ENCODE measurements around the gene GJB4.
"Not testable (repeated sequence)": the region's sequence is repeated elsewhere in the genome, so short reads cannot be mapped to it uniquely, and the experiment has no call there.

The GJB4 gene

DNA sequence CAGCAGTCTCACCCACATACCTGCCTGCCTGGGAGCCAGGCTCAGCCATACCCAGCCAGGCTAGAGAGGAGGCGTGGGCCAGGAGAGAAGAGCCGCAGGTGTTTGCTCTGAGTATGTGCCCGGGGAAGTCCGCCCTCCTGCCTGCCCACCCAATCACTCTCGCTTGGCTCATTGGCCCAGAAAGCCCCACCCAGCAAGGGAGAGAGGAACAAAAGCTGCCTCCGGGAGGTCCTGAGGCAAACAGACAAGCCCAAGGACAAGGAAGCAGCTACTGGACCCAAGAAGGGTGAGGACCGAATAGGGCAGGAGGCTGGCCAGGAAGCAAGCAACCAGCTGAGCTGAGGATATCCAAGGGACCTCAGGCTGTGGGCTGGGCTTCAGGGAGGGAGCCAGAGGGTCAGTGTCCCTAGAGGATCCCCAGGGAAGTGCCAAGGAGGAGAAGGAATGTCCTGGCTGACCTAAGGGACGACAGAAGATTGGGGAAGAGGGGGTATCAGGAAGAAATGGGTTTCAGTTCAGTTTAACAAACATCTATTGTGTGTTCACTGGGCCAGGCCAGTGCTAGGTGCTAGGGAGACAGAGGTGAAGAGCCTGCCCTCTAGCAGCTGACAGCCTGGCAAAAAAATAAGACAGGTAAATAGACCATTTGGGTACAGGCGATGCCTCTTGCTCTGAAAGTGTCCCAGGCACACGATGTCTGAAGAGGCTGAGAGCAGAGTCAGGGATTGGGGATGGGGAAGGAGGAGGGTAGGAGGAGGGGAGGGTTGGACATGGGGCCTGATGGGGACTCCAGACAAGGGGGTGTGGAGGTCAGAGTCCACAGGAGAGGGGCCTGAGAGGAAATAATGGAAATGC, at the start of gene GJB4:
Gene GJB4 (plus strand): TSS at position 238 of the 855 bp plus-strand sequence. CDS start 1,515 bp downstream, outside the sequence.
- DNase-seq (ENCODE audit: low spot score) (no peak), FAIRE-seq (no peak)

DNA sequence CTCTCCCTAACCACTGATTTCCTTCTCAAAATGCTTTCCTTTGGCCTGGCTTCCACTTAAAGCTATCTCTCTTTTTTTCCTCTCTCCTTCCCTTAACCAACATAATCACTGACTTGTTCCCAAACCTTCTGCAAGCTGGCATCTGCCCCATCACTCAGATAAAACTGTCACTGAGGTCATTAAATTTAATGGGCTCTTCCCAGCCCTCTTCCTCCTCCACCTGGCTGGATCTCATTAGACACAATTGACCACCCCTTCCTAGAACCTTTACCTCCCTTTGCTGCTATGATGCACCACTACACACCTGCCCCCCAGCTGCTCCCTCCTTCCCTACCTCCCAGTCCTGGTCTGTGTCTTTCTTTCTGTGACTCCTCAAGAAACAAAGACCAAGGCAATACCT, 48.7 kb upstream of the GJB4 start:
- no peak for DNase-seq (ENCODE audit: low spot score)
- no peak for FAIRE-seq

DNA sequence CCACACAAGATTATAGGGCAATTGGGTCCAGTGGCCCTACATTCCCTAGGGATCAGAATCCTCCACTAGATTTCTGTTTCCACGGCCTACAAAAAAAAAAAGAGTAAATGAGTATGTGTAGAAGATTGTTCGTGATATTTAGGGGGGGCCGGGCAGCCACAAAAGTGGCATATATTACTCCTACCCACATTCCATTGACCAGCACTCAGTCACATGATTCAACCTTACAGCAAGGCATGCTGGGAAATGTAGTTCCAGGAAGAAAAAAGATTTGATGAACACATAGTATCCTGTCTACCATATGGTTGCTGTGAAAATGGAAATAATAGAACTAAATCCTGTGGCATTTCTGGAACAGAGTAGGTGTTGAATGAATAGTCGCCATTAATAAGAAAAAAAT, 48.1 kb upstream of the GJB4 start:
- DNase-seq (ENCODE audit: low spot score): no peak
- no peak for FAIRE-seq

DNA sequence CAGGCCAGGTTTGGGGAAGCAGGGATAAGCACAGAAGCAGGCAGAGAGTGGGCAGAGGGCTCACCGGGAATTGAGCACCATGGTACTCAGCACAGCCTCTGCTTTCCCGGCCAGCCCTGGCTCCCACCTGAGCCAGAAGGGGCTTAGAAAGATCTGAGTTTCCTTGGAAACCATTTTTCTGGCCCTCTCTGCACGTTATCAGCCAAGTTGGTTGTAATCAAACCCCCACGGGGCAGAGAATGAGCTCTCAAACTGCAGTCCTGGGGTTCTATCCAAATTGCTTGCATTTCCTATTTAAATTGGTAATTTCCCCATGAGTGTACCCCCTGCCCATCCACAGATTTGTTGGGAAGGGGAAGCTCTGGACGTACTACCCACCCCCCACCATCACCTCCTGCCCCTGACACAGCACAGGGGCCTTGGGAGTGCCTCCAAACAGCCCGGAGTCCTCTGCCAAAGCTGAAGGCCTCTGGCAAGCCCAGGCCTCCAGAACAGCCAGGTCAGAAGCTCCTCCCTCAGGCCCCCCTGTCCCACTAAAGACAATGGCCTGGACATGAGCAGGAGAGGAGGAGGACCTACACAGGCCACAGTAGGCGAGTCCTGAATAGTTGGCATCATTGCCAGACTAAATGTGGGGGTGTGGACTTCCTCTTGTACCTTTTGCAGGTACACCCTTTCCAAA, 47.4 kb upstream of the GJB4 start:
- DNase-seq (ENCODE audit: low spot score) (no peak), FAIRE-seq (no peak)

DNA sequence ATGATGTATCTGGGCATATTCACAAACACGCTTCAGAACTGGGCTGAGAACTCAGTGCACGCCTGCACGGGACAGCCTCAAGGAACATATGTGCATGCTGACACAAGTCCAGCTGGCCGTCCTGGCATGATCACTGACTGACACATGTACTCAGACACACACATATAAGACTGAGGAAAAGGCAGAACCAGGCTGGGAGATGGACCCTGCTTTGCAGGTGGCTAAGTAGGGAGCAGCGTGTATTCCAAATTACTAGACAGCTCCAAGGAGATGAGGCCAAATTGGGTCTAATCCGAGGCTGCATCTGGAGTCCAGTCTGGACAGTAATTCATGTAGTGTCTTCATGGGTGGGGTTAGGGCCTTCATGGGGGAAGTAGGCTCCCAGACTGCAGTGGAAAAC, 46.1 kb upstream of the GJB4 start:
- DNase-seq (ENCODE audit: low spot score): no peak
- no peak for FAIRE-seq

DNA sequence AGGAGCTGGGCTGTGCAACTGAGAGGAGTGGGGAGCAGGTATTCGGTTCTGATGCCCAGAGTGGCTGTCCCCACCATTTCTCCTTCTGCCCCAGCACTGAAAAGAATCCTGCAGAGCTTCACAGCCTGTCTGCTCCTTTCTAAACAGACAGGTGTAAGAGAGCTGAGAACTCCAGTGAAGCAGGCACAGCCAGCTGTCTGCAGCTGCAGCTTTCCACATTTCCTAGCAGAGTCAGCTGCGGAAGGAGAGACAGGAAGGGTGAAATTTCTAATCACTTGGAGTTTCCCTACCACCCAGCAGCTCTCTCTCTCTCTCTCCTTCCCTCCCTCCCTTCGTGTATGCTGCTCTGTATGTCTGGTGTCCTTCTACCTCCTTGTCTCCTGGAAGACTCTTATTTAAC, 45.2 kb upstream of the GJB4 start:
- FAIRE-seq: no peak

DNA sequence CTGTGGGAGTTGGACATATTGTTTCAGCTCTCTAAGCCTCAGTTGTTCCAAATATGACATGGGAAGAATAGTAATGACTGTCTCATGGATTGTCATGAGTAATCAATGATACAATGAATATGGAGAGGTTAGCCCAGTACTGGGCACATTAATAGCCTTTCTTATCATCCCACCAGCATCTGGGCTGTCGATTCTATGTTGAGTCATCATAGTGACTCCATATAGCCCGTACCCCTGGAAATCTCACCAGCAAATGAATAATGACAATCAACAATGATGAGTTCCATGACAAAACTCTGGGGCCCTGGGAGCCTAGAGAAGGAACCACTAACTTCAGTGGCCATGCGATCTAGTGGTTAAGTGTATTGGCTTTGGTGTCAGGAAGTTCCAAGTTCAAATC, 44.4 kb upstream of the GJB4 start:
- FAIRE-seq (no peak), DNase-seq (ENCODE audit: low spot score) (no peak)

More for the DNA sequence above, 45.2 kb upstream of the GJB4 start:
- no peak for DNase-seq (ENCODE audit: low spot score)

DNA sequence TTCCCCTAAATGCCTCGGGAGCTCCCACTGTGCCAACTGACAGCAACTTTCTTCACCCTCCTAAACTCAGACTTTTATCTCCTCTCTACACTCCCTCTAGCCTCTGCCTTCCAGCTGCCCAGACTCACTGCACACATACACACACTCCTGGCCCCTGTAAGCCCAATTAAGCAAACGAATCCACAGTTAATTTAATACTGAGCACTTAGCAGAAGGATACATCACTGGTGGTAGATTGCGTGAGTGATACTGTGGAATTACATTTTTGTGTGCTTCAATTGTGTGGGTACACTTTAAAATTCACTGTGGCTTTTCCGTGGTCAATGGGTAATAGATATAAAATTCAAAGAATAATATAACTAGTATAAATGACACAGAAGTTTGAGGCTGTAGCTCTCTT, 38.3 kb upstream of the GJB4 start:
- no peak for DNase-seq (ENCODE audit: low spot score)
- FAIRE-seq: no peak

DNA sequence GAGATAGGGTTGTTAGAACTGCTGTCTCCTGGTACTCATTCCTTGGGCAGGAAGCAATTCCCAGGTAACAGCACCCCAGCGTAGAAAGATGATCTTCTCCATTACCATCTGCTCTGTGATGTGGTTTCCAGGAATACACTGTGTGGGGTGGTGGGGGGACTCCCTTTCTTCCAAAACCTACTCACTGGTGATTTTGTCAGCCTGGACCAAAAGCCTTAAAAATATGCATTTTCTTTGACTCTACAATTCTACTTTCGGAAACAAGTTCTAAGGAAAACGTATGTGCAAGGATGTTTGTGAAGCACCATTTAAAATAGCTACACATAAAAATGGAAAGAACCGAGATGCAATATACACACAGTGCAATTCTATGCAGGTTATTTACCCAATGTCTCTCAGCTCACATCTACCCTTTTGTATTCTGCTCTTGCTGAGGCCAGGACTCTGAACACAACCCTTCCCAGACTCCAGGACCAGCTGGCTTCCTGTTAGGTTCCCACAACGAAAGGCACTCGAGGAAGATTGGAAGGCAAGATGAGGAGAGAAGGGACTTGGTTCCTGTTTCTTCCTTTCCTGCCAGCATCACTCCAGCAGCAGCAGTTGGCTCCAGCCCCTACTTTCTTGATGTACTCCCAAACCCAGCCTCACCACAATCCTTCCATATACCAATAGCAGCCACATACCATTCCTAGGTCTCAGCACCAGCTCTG, 37.7 kb upstream of the GJB4 start:
- DNase-seq (ENCODE audit: low spot score) (no peak), FAIRE-seq (no peak)

DNA sequence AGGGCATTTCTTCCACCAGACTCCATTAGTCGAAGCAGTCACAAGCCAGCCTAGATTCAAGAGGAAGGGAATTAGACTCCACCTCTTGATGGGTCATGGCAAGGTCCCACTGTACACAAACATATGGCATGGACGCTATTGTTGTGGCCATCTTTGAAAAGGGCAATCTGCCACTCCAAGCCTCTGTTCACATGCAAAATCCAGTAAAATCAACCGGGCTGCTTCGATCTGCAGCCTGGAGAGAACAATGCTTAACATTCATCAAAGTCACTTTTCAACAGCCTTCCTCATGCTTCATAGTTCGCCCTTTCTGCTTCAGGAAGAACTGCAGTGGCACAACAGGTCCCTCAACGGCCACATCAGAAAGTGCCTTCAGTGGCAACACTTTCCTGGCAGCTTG, 32.7 kb upstream of the GJB4 start:
- FAIRE-seq: no peak
- no peak for DNase-seq (ENCODE audit: low spot score)

DNA sequence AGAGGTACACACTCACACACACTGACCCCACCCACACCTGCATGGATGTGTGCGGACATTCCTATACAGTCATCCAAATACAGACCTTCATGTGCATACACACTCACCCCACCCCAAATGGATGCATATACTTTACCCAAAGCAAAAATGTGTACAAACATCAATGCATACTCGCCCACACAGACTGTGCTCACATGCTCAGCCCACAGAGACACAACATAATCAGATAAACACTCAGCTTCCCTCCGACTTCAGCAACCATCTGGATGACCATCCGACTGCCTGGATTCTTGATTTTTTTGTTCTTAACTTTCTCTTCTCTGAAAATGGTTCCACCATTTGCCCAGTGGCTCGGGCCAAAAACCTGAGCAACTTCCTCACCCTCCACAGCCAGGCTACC, 29.1 kb upstream of the GJB4 start:
- DNase-seq (ENCODE audit: low spot score) (no peak), FAIRE-seq (no peak)

DNA sequence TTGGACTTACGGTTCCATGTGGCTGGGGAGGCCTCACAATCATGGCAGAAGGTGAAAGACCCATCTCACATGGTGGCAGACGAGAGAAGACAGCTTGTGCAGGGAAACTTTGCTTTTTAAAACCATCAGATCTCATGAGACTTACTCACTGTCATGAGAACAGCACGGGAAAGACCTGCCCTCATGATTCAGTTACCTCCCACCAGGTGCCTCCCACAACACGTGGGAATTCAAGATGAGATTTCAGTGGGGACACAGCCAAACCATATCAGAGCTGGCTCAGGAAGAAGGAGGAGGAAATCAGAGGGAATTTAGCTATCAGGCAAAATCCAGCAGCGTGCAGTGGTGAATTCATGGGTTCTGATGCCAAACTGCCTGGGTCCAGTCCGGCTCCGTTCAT, 26.7 kb upstream of the GJB4 start:
- DNase-seq (ENCODE audit: low spot score); FAIRE-seq: not testable (repeated sequence)

DNA sequence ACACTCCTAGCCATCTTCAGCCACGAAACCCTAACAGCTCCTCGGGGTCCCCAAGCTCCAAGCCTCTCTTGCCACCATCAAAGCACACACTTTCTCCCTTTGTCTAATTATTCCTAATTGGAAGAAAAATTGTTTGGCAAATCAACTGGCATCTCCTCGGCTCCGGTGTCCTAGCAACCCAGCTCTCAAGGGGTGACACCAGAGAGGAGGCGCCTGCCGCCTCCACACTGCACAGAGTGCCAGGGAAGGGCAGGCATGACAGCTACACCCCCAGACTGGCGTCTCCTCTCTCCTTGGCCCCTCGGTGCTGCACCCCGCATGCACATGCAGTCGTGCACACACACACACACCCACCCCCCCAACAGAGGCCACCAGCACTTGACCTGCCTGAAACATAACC, 22.8 kb upstream of the GJB4 start:
- FAIRE-seq (no peak), DNase-seq (ENCODE audit: low spot score) (no peak)

DNA sequence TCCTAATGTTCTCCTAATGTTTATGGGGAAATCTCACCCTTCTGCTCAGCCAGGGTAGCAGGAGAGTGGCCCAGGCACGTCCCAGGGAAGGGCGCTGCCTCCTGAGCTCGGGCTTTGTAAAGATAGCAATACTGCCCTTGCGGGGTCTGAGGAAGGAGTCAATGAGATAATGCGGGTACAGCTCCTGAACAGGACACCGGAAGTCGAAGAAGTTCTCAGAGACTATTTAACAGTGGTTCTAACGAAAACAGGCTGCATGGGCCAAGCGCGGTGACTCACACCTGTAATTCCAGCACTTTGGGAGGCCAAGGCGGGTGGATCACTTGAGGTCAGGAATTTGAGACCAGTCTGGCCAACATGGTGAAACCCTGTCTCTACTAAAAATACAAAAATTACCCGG, 22.3 kb upstream of the GJB4 start:
- DNase-seq (ENCODE audit: low spot score); FAIRE-seq: not testable (repeated sequence)

DNA sequence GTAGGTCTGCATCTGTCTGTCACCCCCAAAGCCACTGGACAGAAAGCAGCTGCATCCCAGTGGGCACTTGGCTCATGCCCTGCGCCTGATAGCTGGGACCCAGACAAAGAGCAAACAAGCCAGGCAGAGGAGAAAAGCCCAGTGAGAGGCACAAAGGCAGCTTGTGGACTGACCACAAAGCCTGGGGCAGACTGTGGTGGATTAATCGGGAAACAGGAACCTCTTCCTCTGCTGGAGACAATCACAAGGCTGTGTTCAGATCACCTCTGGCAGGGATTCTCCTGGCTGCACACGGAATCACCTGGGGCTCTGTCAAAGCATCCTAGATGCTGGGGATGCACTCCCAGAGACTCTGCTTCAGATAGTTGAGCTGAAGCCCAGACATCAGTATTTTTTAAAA, 19.9 kb upstream of the GJB4 start:
- no peak for FAIRE-seq

DNA sequence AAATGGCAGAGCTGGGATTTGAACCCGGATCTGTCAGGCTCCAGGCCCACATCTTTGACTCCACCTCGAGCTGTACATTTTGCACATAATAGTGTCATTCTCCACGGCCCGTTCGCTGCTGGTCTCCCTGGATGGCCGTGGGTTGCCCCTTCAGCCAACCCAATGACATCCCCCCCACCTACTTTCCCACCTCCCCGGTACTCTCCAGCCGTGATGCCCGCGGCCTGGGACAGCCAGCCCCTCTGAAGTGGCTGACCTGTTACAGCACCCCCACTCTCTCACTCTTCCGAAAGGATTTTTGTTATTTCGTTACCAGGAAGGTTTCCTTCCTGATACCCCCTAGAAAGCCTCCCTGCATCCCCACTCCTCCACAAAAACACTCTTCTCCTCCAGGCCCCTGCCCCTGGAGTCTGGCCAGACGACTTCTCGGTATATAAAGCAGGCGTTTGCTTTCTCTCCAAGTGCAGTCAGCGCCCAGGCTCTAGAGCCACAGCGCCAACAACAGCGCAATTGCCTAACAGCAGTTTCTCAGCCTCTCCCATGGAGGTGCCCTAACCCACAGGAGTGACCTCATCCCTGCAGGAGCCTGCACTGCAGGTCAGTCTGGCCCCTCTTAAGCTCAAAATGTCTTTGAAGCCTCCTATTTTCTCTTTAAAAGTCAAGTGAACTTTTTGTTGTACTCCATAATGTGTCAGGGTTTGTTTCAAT, 19.2 kb upstream of the GJB4 start:
- no peak for FAIRE-seq
- DNase-seq (ENCODE audit: low spot score): no peak

More for the DNA sequence above, 19.9 kb upstream of the GJB4 start:
- DNase-seq (ENCODE audit: low spot score): no peak

DNA sequence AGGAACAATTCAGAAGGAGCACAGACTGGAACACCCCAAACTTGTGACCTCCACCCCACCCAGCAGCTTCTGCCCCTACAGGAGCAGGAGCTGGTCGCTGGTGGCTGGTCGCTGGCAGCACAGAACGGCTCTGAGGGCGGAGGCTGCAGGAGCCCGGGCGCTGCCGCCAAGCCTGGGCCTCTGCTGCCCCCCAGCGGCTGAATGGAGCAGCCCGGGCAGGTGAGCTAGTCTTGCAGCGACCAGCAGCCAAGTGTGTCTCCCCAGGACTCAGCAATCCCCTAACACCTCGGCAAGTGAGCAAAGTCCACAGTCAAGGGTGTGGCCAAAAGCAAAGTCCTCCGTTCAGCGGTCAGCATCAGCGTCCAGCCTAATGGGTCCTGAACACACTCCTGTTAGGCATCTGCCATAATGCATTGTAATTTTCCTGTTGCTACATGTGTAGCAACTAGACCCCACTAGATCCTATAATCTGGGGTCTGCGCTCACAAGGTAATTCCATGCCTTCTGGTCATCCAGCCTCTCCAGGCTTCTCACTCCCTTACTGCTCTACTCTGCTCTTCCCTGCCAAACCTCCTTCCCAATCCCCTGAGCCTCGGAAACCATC, 16.8 kb upstream of the GJB4 start:
- FAIRE-seq (no peak), DNase-seq (ENCODE audit: low spot score) (peak; percentile 32)

DNA sequence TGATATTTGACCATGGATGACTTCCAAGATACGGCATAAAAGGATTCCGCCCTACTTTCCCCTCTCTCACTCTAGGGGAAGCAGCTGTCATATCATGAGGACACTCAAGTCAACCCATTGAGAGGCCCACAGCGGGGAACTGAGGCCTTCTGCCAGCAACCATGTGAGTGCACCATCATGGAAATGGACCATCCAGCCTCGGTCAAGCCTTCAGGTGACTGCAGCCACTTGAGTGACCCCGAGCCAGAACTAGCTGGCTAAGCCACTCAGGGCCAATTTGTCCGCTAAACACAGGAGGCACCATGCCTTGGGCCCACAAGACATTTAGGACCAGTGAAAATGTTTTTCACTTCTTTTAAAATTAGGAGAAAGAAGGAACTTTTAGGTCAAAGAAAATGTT, 15.8 kb upstream of the GJB4 start:
- FAIRE-seq: no peak
- DNase-seq (ENCODE audit: low spot score): no peak

DNA sequence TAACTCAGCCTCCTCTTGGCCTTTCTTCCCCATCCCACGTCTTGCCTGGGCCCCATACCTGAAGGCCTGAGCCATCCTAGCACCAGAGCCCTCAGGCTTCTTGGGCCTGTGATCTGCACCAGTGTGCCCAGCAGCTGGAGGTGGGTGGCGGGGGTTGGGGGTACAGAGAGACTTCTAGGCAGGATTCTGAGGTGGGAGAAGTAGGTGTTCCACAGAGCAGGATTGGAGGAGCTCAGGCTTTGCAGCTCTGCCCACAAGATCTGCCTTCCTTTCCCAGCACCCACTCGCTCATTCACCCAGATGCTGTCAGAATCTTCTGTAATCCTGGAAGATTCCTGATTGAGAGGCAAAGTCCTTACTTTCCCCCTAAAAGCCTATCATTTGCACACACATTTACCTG, 14.7 kb upstream of the GJB4 start:
- DNase-seq (ENCODE audit: low spot score): no peak
- FAIRE-seq: no peak

DNA sequence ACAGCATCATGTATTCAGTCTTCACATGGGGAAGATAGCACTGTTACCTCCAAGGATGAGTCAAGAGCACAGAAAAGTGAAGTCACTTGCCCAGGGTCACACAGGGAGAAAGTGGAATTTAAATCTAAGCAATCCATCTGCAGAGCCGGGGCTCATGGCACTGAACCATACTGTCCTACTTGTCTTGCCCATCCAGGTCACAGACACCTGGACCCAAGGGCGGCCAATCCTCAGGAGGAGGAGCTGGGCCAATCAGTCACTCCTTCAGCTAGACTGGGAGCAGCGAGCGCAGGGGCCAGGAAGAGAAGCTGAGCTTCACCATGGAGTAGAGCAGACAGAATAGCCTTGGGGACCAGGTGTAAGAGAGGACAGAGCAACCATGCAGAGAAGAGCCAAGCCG, 13.9 kb upstream of the GJB4 start:
- DNase-seq (ENCODE audit: low spot score) (no peak), FAIRE-seq (no peak)

DNA sequence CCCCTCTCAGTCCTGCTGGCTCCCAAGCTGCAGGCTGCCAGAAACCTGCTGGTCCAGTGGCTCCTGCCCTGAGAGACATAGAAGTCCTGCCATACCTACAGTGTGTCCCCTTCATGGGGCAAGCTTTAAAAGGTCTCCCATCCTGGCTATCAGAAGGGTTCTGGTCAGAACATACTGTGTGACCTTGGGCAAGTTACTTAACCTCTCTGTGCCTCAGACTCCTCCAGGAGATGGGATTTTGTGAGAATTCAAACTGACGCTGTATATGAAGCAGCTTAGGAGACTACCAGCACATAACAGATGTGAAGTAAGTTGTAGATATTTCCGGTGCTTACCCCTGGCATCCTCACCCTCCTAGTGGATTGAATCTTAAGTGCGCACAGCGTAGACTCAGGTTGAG, 13.4 kb upstream of the GJB4 start:
- no peak for DNase-seq (ENCODE audit: low spot score)
- no peak for FAIRE-seq
